K562 (cell line): ENCODE results near the gene ICAM3. TPM values are rescaled to one million over a fixed set of nuclear protein-coding genes. Genes with fewer than 3 reads are reported as not detected.

ENCODE experiments used
- ARNT ChIP-seq, 2 experiments: fragments of 450-650 bp; IDR thresholded peaks; 2 replicates each; pipeline ENCODE4 v1.6.1; 2016; ENCODE audit warnings: mild to moderate bottlenecking in 1 of 2
- CBFB ChIP-seq: sonication (generic); formaldehyde crosslinking; IDR thresholded peaks from 2 replicates; pipeline ENCODE4 v1.4.0; 2020; ENCODE audit warnings: mild to moderate bottlenecking, missing genetic modification reagents
- DLX4 ChIP-seq: fragments of 250-450 bp; sonication (Bioruptor Pico); IDR thresholded peaks from 2 replicates; pipeline ENCODE4 v1.6.1; 2021; ENCODE audit warnings: mild to moderate bottlenecking
- DMBX1 ChIP-seq: fragments of 250-450 bp; sonication (Bioruptor Pico); IDR thresholded peaks from 2 replicates; pipeline ENCODE4 v1.8.0; 2022; ENCODE audit warnings: inconsistent platforms, mild to moderate bottlenecking, moderate library complexity, borderline replicate concordance
- ESRRA ChIP-seq: fragments of 450-650 bp; IDR thresholded peaks from 2 replicates; pipeline ENCODE4 v1.6.1; 2014; ENCODE audit warnings: low read depth, mild to moderate bottlenecking, moderate library complexity, borderline replicate concordance
- EZH2 ChIP-seq: IDR thresholded peaks from 2 replicates; pipeline ENCODE4 v1.6.1; 2012; ENCODE audit warnings: low read depth, mild to moderate bottlenecking, inconsistent platforms, low read length, borderline replicate concordance
- FOXK2 ChIP-seq, 2 experiments: fragments of 450-650 bp; IDR thresholded peaks in 1 of 2; conservative IDR thresholded peaks in 1 of 2; 2 replicates each; pipeline ENCODE4 v1.6.1; 2016; ENCODE audit warnings: low read depth in 2 of 2, mild to moderate bottlenecking in 1 of 2
- FOXP1 ChIP-seq: sonication (generic); formaldehyde crosslinking; IDR thresholded peaks from 2 replicates; pipeline ENCODE4 v1.8.0; 2022; ENCODE audit warnings: mild to moderate bottlenecking, missing genetic modification reagents
- HDAC2 ChIP-seq: fragments of 450-650 bp; IDR thresholded peaks from 2 replicates; pipeline ENCODE4 v1.6.1; 2016; ENCODE audit warnings: mild to moderate bottlenecking
- HMGXB4 ChIP-seq: sonication (generic); formaldehyde crosslinking; IDR thresholded peaks from 2 replicates; pipeline ENCODE4 v1.8.1; 2023; ENCODE audit warnings: mild to moderate bottlenecking, missing genetic modification reagents
- IRF1 ChIP-seq: sonication (generic); formaldehyde crosslinking; IDR thresholded peaks from 2 replicates; pipeline ENCODE4 v1.8.0; 2022; ENCODE audit warnings: missing genetic modification reagents, mild to moderate bottlenecking, borderline replicate concordance
- LCOR ChIP-seq: sonication (generic); formaldehyde crosslinking; IDR thresholded peaks from 2 replicates; pipeline ENCODE4 v1.8.0; 2022; ENCODE audit warnings: mild to moderate bottlenecking, missing genetic modification reagents
- NR2C2 ChIP-seq, 2 experiments: fragments of 200-800 bp in 1 of 2; sonication (Bioruptor generic) in 1 of 2; sonication (generic) in 1 of 2; formaldehyde crosslinking in 1 of 2; IDR thresholded peaks; 2 replicates each; pipeline versions ENCODE4 v1.6.1 to v1.8.0; 2016 to 2022; ENCODE audit warnings: mild to moderate bottlenecking in 1 of 2, missing compliant biosample characterization in 1 of 2, missing genetic modification characterization in 1 of 2, missing genetic modification reagents in 1 of 2
- NR4A1 ChIP-seq, 2 experiments: fragments of 250-450 bp in 1 of 2; fragments of 450-650 bp in 1 of 2; sonication (Bioruptor Pico) in 1 of 2; IDR thresholded peaks; 2 replicates each; pipeline versions ENCODE4 v1.4.0 to v1.6.1; 2016 to 2020; ENCODE audit warnings: mild to moderate bottlenecking in 2 of 2, missing compliant biosample characterization in 1 of 2, missing genetic modification characterization in 1 of 2, moderate library complexity in 1 of 2
- POLR2B ChIP-seq: fragments of 450-650 bp; IDR thresholded peaks from 2 replicates; pipeline ENCODE4 v1.6.1; 2018; ENCODE audit warnings: low read depth; ENCODE audit not compliant: partially characterized antibody
- RBM39 ChIP-seq: fragments of 200-400 bp; formaldehyde crosslinking; optimal IDR thresholded peaks from 2 replicates; pipeline ENCODE3; 2018; ENCODE audit warnings: low read depth, low read length
- SIN3A ChIP-seq, 2 experiments: fragments of 150-350 bp in 1 of 2; IDR thresholded peaks; 2 replicates each; pipeline ENCODE4 v1.6.1; 2011 to 2016; ENCODE audit warnings: borderline replicate concordance in 2 of 2, low read depth in 2 of 2, low read length in 2 of 2, mild to moderate bottlenecking in 2 of 2, moderate library complexity in 2 of 2; ENCODE audit not compliant: control insufficient read depth in 1 of 2
- SMARCE1 ChIP-seq: fragments of 450-650 bp; IDR thresholded peaks from 2 replicates; pipeline ENCODE4 v1.7.1; 2016; ENCODE audit warnings: mild to moderate bottlenecking
- TAF15 ChIP-seq: fragments of 200-400 bp; formaldehyde crosslinking; IDR thresholded peaks from 2 replicates; pipeline ENCODE4 v1.6.1; 2017; ENCODE audit warnings: mild to moderate bottlenecking, low read depth, low read length, moderate library complexity
- ZNF134 ChIP-seq: fragments of 250-450 bp; sonication (Bioruptor Pico); conservative IDR thresholded peaks from 2 replicates; pipeline ENCODE4 v1.4.0; 2020
- ZNF140 ChIP-seq: fragments of 250-450 bp; sonication (Bioruptor Pico); IDR thresholded peaks from 2 replicates; pipeline ENCODE4 v1.8.0; 2021; ENCODE audit warnings: moderate library complexity, mild to moderate bottlenecking, inconsistent platforms
- ZNF23 ChIP-seq: fragments of 250-450 bp; sonication (Bioruptor Pico); IDR thresholded peaks from 2 replicates; pipeline ENCODE4 v1.4.0; 2020; ENCODE audit warnings: mild to moderate bottlenecking
- ZNF76 ChIP-seq: fragments of 250-450 bp; sonication (Bioruptor Pico); IDR thresholded peaks from 2 replicates; pipeline ENCODE4 v1.4.0; 2020; ENCODE audit warnings: mild to moderate bottlenecking, moderate library complexity, borderline replicate concordance
- polyA plus RNA-seq, 8 experiments: library from polyadenylated mRNA; depleted of rRNA in 4 of 8; stranded (reverse) in 5 of 8; unstranded in 3 of 8; fragments of >200 nt; fragmentation: Nextera tagmentation in 2 of 8; fragmentation: Illumina TruSeq in 1 of 8; extraction: Ambion mirVana in 2 of 8; extraction: Trizol in 1 of 8; gene quantifications; 2 replicates each; pipeline versions ENCODE4 v1.2.1 to v1.2.3, GENCODE V29; 2011 to 2014; ENCODE audit warnings: inconsistent platforms in 1 of 8, missing spikeins in 1 of 8
- total RNA-seq, 7 experiments: library from RNA; depleted of rRNA in 6 of 7; stranded (reverse); fragments of >200 nt in 6 of 7; fragmentation: Illumina TruSeq in 2 of 7; extraction: Trizol in 2 of 7; gene quantifications; 2 replicates each; pipeline versions ENCODE4 v1.2.1 to v1.2.3, GENCODE V29; 2011 to 2021; ENCODE audit warnings: low replicate concordance in 1 of 7
- TF ChIP-seq, protein P1 (sequence below), 2 experiments: IDR thresholded peaks; 2 replicates each; pipeline ENCODE4 v1.6.1; 2011; ENCODE audit warnings: borderline replicate concordance in 1 of 2, control low read depth in 1 of 2, low read depth in 1 of 2, low read length in 1 of 2, mild to moderate bottlenecking in 1 of 2, mixed read lengths in 1 of 2, moderate library complexity in 1 of 2; ENCODE audit not compliant: insufficient read depth in 1 of 2, insufficient read length in 1 of 2, poor library complexity in 1 of 2, severe bottlenecking in 1 of 2; ENCODE audit errors: extremely low read depth in 1 of 2

The ICAM3 gene
- total and polyA plus RNA-seq, 9 of the 15 experiments (the other 6 are each of a cell fraction or from before 2014, with no cell fraction given), result 6.5 to 39.5 (median 24.2) TPM

DNA sequence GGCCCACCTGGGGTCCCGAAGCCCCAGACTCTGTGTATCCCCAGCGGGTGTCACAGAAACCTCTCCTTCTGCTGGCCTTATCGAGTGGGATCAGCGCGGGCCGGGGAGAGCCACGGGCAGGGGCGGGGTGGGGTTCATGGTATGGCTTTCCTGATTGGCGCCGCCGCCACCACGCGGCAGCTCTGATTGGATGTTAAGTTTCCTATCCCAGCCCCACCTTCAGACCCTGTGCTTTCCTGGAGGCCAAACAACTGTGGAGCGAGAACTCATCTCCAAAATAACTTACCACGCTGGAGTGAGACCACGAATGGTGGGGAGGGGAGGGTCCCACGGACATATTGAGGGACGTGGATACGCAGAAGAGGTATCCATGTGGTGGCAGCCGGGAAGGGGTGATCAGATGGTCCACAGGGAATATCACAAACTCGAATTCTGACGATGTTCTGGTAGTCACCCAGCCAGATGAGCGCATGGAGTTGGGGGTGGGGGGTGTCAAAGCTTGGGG is 50.7 kb downstream of the ICAM3 start (continued):
- TF ChIP-seq, protein P1, sequence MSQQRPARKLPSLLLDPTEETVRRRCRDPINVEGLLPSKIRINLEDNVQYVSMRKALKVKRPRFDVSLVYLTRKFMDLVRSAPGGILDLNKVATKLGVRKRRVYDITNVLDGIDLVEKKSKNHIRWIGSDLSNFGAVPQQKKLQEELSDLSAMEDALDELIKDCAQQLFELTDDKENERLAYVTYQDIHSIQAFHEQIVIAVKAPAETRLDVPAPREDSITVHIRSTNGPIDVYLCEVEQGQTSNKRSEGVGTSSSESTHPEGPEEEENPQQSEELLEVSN (IDR thresholded peaks at IDR 0.05; ENCODE audit: borderline replicate concordance in 1 of 2, extremely low read depth in 1 of 2, insufficient read depth in 1 of 2, insufficient read length in 1 of 2, low read depth in 1 of 2, low read length in 1 of 2, poor library complexity in 1 of 2, severe bottlenecking in 1 of 2), result peak in 1 of 2 experiments; percentile 89
- no peak for TF ChIP-seq ZNF23 (CRISPR knock-in tag)
- TF ChIP-seq FOXP1 (CRISPR knock-in tag), result no peak
- TF ChIP-seq TAF15, result no peak
- no peak for TF ChIP-seq NR4A1 (CRISPR knock-in tag; IDR thresholded peaks at IDR 0.05)
- TF ChIP-seq NR4A1 (tag; IDR thresholded peaks at IDR 0.05), result 0 out of 2 replicates have a peak, but pooled peaks have one; percentile 22
- TF ChIP-seq HDAC2, result no peak; the same call in 1 of the 2 replicates
- TF ChIP-seq DLX4 (CRISPR knock-in tag), result no peak
- TF ChIP-seq POLR2B, result peak; percentile 59
- TF ChIP-seq LCOR (CRISPR knock-in tag), result 0 out of 2 replicates have a peak, but pooled peaks have one; percentile 5
- no peak for TF ChIP-seq ESRRA
- TF ChIP-seq EZH2, result no peak
- no peak for TF ChIP-seq ARNT (IDR thresholded peaks at IDR 0.05)
- no peak for TF ChIP-seq ZNF134 (CRISPR knock-in tag)
- TF ChIP-seq DMBX1, result no peak
- 0 out of 2 replicates have a peak, but pooled peaks have one; percentile 11 for TF ChIP-seq SMARCE1
- TF ChIP-seq SIN3A (IDR thresholded peaks at IDR 0.05; ENCODE audit: borderline replicate concordance in 2 of 2, control insufficient read depth in 1 of 2, low read depth in 2 of 2, low read length in 2 of 2), result peak in 1 of 2 experiments; percentile 52; a peak in 1 of 4 replicates
- TF ChIP-seq RBM39, result peak; percentile 24
- TF ChIP-seq IRF1, result no peak
- TF ChIP-seq HMGXB4, result no peak
- no peak for TF ChIP-seq CBFB (CRISPR knock-in tag)
- no peak for TF ChIP-seq NR2C2 (CRISPR knock-in tag; IDR thresholded peaks at IDR 0.05)
- TF ChIP-seq NR2C2 (tag; IDR thresholded peaks at IDR 0.05), result no peak
- peak in 1 of 2 experiments; percentile 23; a peak in 1 of 4 replicates for TF ChIP-seq FOXK2 (conservative IDR thresholded peaks at IDR 0.05 in 1 of 2, IDR thresholded peaks at IDR 0.05 in 1 of 2; ENCODE audit: low read depth in 2 of 2)
- TF ChIP-seq ZNF76, result no peak
- TF ChIP-seq ZNF140 (CRISPR knock-in tag), result no peak
